HG03378 (cell line): ENCODE data around the gene ADAMTS17.

ENCODE experiments used
- ATAC-seq: cut with Tn5 transposase; IDR thresholded peaks from one replicate; pipeline ENCODE4 v1.9.1; 2021; ENCODE audit warnings: mild to moderate bottlenecking, moderate library complexity; ENCODE audit not compliant: unreplicated experiment

Gene ADAMTS17

GRCh38 chr15:100202309-100202960 is 139.3 kb downstream of the ADAMTS17 start:
- ATAC-seq, result no peak

GRCh38 chr15:100201376-100202280 is 140.1 kb downstream of the ADAMTS17 start:
- ATAC-seq, result no peak

GRCh38 chr15:100200287-100200880 is 141.4 kb downstream of the ADAMTS17 start:
- ATAC-seq, result no peak

GRCh38 chr15:100199711-100200286 is 142.0 kb downstream of the ADAMTS17 start:
- no peak for ATAC-seq

GRCh38 chr15:100198442-100198841 is 143.3 kb downstream of the ADAMTS17 start:
- ATAC-seq, result no peak

- no peak for ATAC-seq
Observed at GRCh38 chr15:100196326-100197058, 145.3 kb downstream of the ADAMTS17 start.

GRCh38 chr15:100194996-100195395 is 146.8 kb downstream of the ADAMTS17 start:
- ATAC-seq, result no peak

GRCh38 chr15:100193277-100193860 is 148.4 kb downstream of the ADAMTS17 start:
- ATAC-seq, result no peak

- no peak for ATAC-seq
Observed at GRCh38 chr15:100192097-100193080, 149.4 kb downstream of the ADAMTS17 start.

GRCh38 chr15:100191161-100191560 is 150.6 kb downstream of the ADAMTS17 start:
- no peak for ATAC-seq

- ATAC-seq, result no peak
Observed at GRCh38 chr15:100190675-100191074, 151.1 kb downstream of the ADAMTS17 start.

GRCh38 chr15:100189849-100190248 is 151.9 kb downstream of the ADAMTS17 start:
- no peak for ATAC-seq

GRCh38 chr15:100189319-100189718 is 152.5 kb downstream of the ADAMTS17 start:
- no peak for ATAC-seq

- no peak for ATAC-seq
Observed at GRCh38 chr15:100187677-100188076, 154.1 kb downstream of the ADAMTS17 start.

- no peak for ATAC-seq
Observed at GRCh38 chr15:100186960-100187359, 154.8 kb downstream of the ADAMTS17 start.

- no peak for ATAC-seq
Observed at GRCh38 chr15:100186366-100186765, 155.4 kb downstream of the ADAMTS17 start.

- no peak for ATAC-seq
Observed at GRCh38 chr15:100183921-100184495, 157.8 kb downstream of the ADAMTS17 start.

GRCh38 chr15:100180921-100181320 is 160.9 kb downstream of the ADAMTS17 start:
- no peak for ATAC-seq
